GM15510 (cell line): ENCODE measurements around the gene SF3A2.

Source experiments
- POLR2A ChIP-seq: IDR thresholded peaks from 3 replicates; pipeline ENCODE4 v1.6.1; 2011; ENCODE audit warnings: borderline replicate concordance; ENCODE audit not compliant: insufficient read length; ENCODE audit errors: extremely low read depth

SF3A2 gene

GRCh38 chr19:2288818-2289713, 52.4 kb downstream of the SF3A2 start:
- no peak for TF ChIP-seq POLR2A

GRCh38 chr19:2289714-2290435, 53.3 kb downstream of the SF3A2 start:
- peak; percentile 25 for TF ChIP-seq POLR2A

- TF ChIP-seq POLR2A: no peak
Observed at GRCh38 chr19:2290441-2291184, 54.0 kb downstream of the SF3A2 start.

DNA sequence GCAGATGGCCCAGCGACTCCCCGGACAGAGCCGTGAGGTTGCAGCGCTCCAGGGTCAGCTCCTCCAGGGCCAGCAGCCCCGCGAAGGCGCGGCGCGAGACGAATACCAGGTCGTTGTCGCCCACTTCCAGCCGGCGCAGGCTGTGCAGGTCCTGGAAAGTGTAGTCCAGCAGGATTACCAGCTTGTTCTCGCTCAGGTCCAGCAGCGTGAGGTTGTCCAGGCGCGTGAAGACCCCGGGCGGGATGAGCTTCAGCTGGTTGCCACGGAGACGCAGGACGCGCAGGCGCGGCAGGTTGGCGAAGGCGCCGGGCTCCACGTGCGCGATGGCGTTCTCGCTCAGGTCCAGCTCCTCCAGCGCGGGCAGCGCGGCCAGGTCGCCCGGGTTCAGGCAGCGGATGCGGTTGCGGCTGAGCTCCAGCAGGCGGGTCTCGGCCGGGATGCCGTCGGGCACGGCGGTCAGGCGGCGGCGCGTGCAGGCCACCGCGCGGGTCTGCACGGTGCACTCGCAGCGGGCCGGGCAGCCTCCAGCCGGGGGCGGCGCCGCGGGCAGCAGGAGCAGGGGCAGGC, 54.6 kb downstream of the SF3A2 start:
- TF ChIP-seq POLR2A: no peak

- no peak for TF ChIP-seq POLR2A
Observed at GRCh38 chr19:2294687-2295335, 58.2 kb downstream of the SF3A2 start.

DNA sequence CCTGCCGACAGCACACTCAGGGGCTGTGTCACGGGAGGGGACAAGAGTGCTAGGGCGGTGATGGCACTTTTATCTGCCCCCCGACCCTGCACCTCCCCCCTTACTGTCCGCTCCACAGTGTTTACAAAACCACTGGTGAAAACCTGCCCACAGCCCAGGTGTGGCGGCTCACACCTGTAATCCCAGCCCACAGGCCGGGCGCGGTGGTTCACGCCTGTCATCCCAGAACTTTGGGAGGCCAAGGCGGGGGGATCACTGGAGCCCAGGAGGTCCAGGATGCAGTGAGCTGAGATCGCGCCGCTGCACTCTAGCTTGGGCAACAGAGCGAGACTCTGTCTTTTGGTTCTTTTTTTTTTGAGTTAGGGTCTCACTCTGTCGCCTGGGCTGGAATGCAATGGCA, 59.5 kb downstream of the SF3A2 start:
- no peak for TF ChIP-seq POLR2A
